ENCODE data around the gene SLC3A2. TPM values are rescaled to one million over a fixed set of nuclear protein-coding genes. Genes with fewer than 3 reads are reported as not detected.
A peak's percentile ranks its signal among the peaks of the same experiment; 100 is the strongest.

Gene SLC3A2
- total and polyA plus RNA-seq, 2 of the 13 experiments (the other 11 are each of a cell fraction or from before 2014, with no cell fraction given) = 213 to 226 TPM

DNA sequence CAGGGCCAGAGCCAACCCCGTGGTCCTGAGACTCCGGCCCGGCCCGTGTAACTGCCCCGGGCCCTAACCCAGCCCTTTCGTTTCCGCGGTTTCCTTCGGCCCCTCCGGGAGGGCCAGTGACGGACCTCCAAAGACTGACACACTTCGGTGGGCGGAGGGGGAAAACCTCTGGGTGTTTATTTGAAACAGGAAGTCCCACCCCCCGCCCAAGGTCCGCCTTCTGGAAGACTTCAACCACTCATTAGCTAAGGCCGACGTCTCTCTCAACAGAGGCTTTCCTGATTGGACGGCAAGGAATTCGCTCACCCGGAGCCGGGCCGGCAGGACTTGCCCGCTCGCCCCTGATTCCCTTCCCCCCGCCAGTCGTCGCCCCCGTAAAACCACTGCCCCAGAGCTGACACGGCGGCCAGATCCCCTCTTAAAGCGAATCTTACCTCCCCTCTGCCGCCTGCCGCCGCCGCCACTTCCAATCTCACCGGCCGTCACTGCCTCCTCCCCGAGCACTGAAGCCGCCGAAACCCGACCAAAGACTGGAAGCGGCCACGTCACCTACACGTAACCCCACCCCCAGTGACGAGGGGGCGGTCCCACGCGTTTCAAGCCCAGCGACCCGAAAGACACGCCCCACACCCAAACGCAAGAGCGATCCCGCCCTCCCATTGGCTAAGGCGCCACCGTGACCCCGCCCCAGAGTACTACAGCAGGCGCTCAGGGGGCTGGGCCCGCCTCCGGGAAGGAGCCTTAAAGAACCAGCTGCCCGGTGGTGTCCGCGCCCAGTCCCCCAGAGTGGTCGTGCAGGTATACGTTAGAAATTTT lies 49.0 kb upstream of the SLC3A2 start, which contains the start of gene STX5 (continued):
- TF ChIP-seq KDM3A (CRISPR knock-in tag; IDR thresholded peaks at IDR 0.05; ENCODE audit: low read depth) (no peak; the same call in 1 of the 2 replicates), ZNF230 (CRISPR knock-in tag; IDR thresholded peaks at IDR 0.05) (0 out of 2 replicates have a peak, but pooled peaks have one; percentile 53), ZNF205 (CRISPR knock-in tag; IDR thresholded peaks at IDR 0.05) (peak; percentile 29; the same call in 1 of the 2 replicates), CHD2 (IDR thresholded peaks at IDR 0.05; ENCODE audit: low read depth, low read length) (no peak; the same call in 1 of the 2 replicates), SSRP1 (CRISPR knock-in tag; IDR thresholded peaks at IDR 0.05) (no peak), ZZZ3 (CRISPR knock-in tag; IDR thresholded peaks at IDR 0.05; ENCODE audit: borderline replicate concordance) (no peak), ZC3H13 (CRISPR knock-in tag; IDR thresholded peaks at IDR 0.05) (0 out of 2 replicates have a peak, but pooled peaks have one; percentile 21), GABPB1 (CRISPR knock-in tag; IDR thresholded peaks at IDR 0.05) (peak; percentile 94), ZNF160 (CRISPR knock-in tag; IDR thresholded peaks at IDR 0.05) (no peak), SOX6 (IDR thresholded peaks at IDR 0.05) (no peak), SOX6 (CRISPR knock-in tag; IDR thresholded peaks at IDR 0.05) (peak; percentile 49), ZNF441 (CRISPR knock-in tag; IDR thresholded peaks at IDR 0.05; ENCODE audit: borderline replicate concordance) (peak; percentile 13; the same call in 1 of the 2 replicates), SAFB2 (CRISPR knock-in tag; IDR thresholded peaks at IDR 0.05; ENCODE audit: borderline replicate concordance, low read depth) (peak; percentile 59; the same call in 1 of the 2 replicates), CREM (IDR thresholded peaks at IDR 0.05) (peak; percentile 83), CREM (CRISPR knock-in tag; IDR thresholded peaks at IDR 0.05) (no peak), HNF4A (CRISPR knock-in tag; IDR thresholded peaks at IDR 0.05) (no peak), ZSCAN9 (CRISPR knock-in tag; IDR thresholded peaks at IDR 0.05; ENCODE audit: borderline replicate concordance) (peak; percentile 83; the same call in 1 of the 2 replicates), ZNF780A (CRISPR knock-in tag; IDR thresholded peaks at IDR 0.05) (no peak), BCL6 (CRISPR knock-in tag; IDR thresholded peaks at IDR 0.05) (peak; percentile 27; the same call in 1 of the 2 replicates), HNF4G (IDR thresholded peaks at IDR 0.05; ENCODE audit: borderline replicate concordance, low read depth, low read length) (no peak), HNF4G (CRISPR knock-in tag; IDR thresholded peaks at IDR 0.05; ENCODE audit: borderline replicate concordance, low read depth) (0 out of 2 replicates have a peak, but pooled peaks have one; percentile 20), ZNF34 (CRISPR knock-in tag; IDR thresholded peaks at IDR 0.05; ENCODE audit: borderline replicate concordance) (0 out of 2 replicates have a peak, but pooled peaks have one; percentile 33), MEIS2 (CRISPR knock-in tag; IDR thresholded peaks at IDR 0.05) (peak; percentile 26; the same call in 1 of the 2 replicates), ZNF839 (CRISPR knock-in tag; IDR thresholded peaks at IDR 0.05; ENCODE audit: borderline replicate concordance) (no peak), ZNF292 (CRISPR knock-in tag; IDR thresholded peaks at IDR 0.05; ENCODE audit: borderline replicate concordance, low read depth) (no peak), FOXK2 (IDR thresholded peaks at IDR 0.05) (peak; percentile 65; the same call in 1 of the 2 replicates), ZNF75D (CRISPR knock-in tag; IDR thresholded peaks at IDR 0.05; ENCODE audit: borderline replicate concordance) (no peak), AGO1 (IDR thresholded peaks at IDR 0.05; ENCODE audit: low read depth, low read length, poor library complexity, severe bottlenecking) (peak; percentile 62), ZNF20 (CRISPR knock-in tag; IDR thresholded peaks at IDR 0.05) (0 out of 2 replicates have a peak, but pooled peaks have one; percentile 52)
- TF ChIP-seq, protein P1, sequence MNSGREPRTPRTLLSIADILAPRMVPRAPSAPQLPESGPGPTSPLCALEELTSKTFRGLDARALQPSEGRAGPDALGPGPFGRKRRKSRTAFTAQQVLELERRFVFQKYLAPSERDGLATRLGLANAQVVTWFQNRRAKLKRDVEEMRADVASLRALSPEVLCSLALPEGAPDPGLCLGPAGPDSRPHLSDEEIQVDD (CRISPR knock-in tag; IDR thresholded peaks at IDR 0.05; ENCODE audit: borderline replicate concordance) = no peak
- TF ChIP-seq, protein P2, sequence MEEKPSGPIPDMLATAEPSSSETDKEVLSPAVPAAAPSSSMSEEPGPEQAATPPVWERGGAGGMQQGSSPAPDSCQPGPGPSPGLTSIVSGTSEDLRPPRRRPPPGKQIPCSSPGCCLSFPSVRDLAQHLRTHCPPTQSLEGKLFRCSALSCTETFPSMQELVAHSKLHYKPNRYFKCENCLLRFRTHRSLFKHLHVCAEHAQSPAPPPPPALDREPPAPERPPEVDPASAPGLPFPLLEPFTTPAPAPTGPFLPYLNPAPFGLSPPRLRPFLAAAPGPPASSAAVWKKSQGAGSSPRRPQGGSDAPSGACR (CRISPR knock-in tag; IDR thresholded peaks at IDR 0.05) = peak; percentile 64; the same call in 1 of the 2 replicates
- TF ChIP-seq, protein P3, sequence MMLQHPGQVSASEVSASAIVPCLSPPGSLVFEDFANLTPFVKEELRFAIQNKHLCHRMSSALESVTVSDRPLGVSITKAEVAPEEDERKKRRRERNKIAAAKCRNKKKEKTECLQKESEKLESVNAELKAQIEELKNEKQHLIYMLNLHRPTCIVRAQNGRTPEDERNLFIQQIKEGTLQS (CRISPR knock-in tag; IDR thresholded peaks at IDR 0.05) = no peak
